Measurements from ENCODE around the gene REXO1. TPM values are rescaled to one million over a fixed set of nuclear protein-coding genes. Genes with fewer than 3 reads are reported as not detected.

Gene REXO1
- total RNA-seq, 4 donors from 2014 or later, result 36.0 to 95.0 (median 56.3) TPM

DNA sequence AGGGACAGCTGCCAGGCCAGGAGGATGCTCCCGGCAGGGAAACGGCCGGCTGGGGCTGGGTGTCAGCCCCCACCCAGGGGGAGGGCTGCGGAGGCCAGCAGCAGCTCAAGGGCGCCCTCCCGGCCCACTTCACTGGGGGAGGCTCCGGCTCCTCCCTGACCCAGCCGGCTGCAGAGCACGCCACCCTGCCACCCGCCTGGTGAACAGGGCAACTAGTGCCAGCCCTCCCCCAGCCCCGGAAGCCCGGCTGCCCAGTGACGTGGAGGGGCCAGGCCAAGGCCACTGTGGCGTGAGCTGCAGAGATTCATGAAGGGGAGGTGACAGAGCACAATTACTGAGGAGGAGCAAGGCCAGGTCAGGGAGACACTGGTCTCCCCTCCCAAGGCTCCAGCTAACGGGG is 14.7 kb downstream of the REXO1 start:
- peaks cover 9 to 33% (median 21%) of the 10 kb centered on the region in 4 donors for H3K4me1 ChIP-seq
- H3K36me3 ChIP-seq, result no peaks in the 10 kb centered on the region
- H3K9me3 ChIP-seq, result no peaks in the 10 kb centered on the region
- no peaks in the 10 kb centered on the region for H3K27me3 ChIP-seq
- no peak overlapping the region for H3K27ac ChIP-seq
- intact Hi-C loops (cut with DNase I; ENCODE audit: low total_unique reads), result no loop called here
- DNase-seq, result no peak
- H3K4me3 ChIP-seq, result no peak overlapping the region
- WGBS, 2 donors (ENCODE audit: low coverage in 1 of 2), result 92% methylated on average over 9 of the region's 15 CpGs; no CpG with 5 or more reads in 1 of the 2 donors
- TF ChIP-seq EP300 (IDR thresholded peaks at IDR 0.05; ENCODE audit: low read depth) (no peak), POLR2A (IDR thresholded peaks at IDR 0.05) (no peak), POLR2AphosphoS5 (IDR thresholded peaks at IDR 0.05) (no peak)
- TF ChIP-seq, protein P1, sequence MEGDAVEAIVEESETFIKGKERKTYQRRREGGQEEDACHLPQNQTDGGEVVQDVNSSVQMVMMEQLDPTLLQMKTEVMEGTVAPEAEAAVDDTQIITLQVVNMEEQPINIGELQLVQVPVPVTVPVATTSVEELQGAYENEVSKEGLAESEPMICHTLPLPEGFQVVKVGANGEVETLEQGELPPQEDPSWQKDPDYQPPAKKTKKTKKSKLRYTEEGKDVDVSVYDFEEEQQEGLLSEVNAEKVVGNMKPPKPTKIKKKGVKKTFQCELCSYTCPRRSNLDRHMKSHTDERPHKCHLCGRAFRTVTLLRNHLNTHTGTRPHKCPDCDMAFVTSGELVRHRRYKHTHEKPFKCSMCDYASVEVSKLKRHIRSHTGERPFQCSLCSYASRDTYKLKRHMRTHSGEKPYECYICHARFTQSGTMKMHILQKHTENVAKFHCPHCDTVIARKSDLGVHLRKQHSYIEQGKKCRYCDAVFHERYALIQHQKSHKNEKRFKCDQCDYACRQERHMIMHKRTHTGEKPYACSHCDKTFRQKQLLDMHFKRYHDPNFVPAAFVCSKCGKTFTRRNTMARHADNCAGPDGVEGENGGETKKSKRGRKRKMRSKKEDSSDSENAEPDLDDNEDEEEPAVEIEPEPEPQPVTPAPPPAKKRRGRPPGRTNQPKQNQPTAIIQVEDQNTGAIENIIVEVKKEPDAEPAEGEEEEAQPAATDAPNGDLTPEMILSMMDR (IDR thresholded peaks at IDR 0.05), result no peak
- in situ Hi-C loops (cut with MboI; ENCODE audit: low pct_ligation_motif_present in 1 of 4, low pct_unique_long_range_greater_than_20kb in 1 of 4, low sequenced_read_pairs in 3 of 4), result no loop called here

- intact Hi-C loops (cut with DNase I; ENCODE audit: low total_unique reads), result no loop called here
- peaks cover 0 to 10% (median 2%) of the 10 kb centered on the region in 4 donors for H3K36me3 ChIP-seq
Observed at GRCh38 chr19:1832046-1832663, 16.1 kb downstream of the REXO1 start.

DNA sequence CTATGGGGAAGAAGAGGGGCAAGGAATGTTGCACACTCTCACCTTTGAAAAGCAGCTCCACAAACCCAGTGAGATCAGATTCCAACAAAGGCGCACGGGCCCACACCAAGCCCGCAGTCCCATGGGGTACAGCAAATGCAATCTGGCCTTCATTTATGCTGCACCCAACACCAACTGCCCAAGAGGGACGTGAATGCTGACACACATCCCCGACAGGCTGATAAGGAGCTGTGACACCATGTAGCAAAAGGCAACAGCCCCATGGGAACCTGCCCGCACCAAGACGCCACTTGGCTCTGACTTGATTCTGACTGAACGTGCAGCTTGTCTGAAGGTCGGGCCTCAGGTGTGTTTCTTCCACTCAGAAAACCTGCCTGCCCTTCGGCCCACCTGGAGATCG is 17.3 kb downstream of the REXO1 start:
- Histone ChIP-seq H3K27me3 (no peaks in the 10 kb centered on the region), H3K36me3 (peaks cover 0 to 10% (median 4%) of the 10 kb centered on the region in 4 donors), H3K4me3 (no peak overlapping the region), H3K9me3 (no peaks in the 10 kb centered on the region), H3K27ac (no peak overlapping the region), H3K4me1 (peaks cover 0 to 24% (median 9%) of the 10 kb centered on the region in 4 donors)
- no peak for DNase-seq
- WGBS, 2 donors (ENCODE audit: low coverage in 1 of 2), result 91% methylated on average over 11 of the region's 11 CpGs; no CpG with 5 or more reads in 1 of the 2 donors
- TF ChIP-seq POLR2AphosphoS5 (IDR thresholded peaks at IDR 0.05) (no peak), POLR2A (IDR thresholded peaks at IDR 0.05) (no peak), EP300 (IDR thresholded peaks at IDR 0.05; ENCODE audit: low read depth) (no peak)
- TF ChIP-seq, protein P1 (IDR thresholded peaks at IDR 0.05), result no peak
- in situ Hi-C loops (cut with MboI; ENCODE audit: low pct_ligation_motif_present in 1 of 4, low pct_unique_long_range_greater_than_20kb in 1 of 4, low sequenced_read_pairs in 3 of 4) (no loop called here), intact Hi-C loops (cut with DNase I; ENCODE audit: low total_unique reads) (no loop called here)

More at GRCh38 chr19:1832046-1832663, 16.1 kb downstream of the REXO1 start:
- TF ChIP-seq, protein P1 (IDR thresholded peaks at IDR 0.05), result no peak
- TF ChIP-seq EP300 (IDR thresholded peaks at IDR 0.05; ENCODE audit: low read depth) (no peak), POLR2AphosphoS5 (IDR thresholded peaks at IDR 0.05) (no peak), POLR2A (IDR thresholded peaks at IDR 0.05) (no peak)
- no peak overlapping the region for H3K27ac ChIP-seq
- no peaks in the 10 kb centered on the region for H3K9me3 ChIP-seq
- DNase-seq, result no peak
- in situ Hi-C loops (cut with MboI; ENCODE audit: low pct_ligation_motif_present in 1 of 4, low pct_unique_long_range_greater_than_20kb in 1 of 4, low sequenced_read_pairs in 3 of 4), result no loop called here
- WGBS, 2 donors (ENCODE audit: low coverage in 1 of 2), result 91 to 94% methylated on average over 6 to 26 of the region's 26 CpGs
- no peak overlapping the region for H3K4me3 ChIP-seq
- H3K27me3 ChIP-seq, result no peaks in the 10 kb centered on the region
- H3K4me1 ChIP-seq, result peaks cover 2 to 19% (median 8%) of the 10 kb centered on the region in 4 donors

DNA sequence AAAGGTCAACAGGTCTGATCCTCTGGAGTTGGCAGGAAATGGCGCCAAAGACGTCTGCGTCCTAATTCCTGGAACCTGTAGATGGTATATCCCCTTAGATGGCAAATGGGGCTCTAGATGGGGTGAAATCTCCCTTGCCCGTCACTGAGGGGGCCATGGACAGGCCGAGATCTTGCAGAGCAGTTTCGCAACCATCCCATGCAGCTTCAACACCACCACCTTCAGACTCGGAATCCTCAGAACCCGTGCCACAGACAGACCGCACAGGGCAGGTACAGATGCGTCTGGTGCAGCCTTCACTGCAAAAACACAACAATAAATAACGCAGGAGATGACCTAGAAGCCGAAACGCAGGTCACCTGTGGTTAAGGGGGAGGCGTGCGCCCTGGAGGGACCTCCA is 17.7 kb downstream of the REXO1 start:
- no peaks in the 10 kb centered on the region for H3K9me3 ChIP-seq
- intact Hi-C loops (cut with DNase I; ENCODE audit: low total_unique reads), result no loop called here
- DNase-seq, result no peak
- H3K4me3 ChIP-seq, result no peak overlapping the region
- 96% methylated on average over 13 of the region's 15 CpGs; no CpG with 5 or more reads in 1 of the 2 donors for WGBS, 2 donors (ENCODE audit: low coverage in 1 of 2)
- no peaks in the 10 kb centered on the region for H3K27me3 ChIP-seq
- H3K4me1 ChIP-seq, result peaks cover 0 to 27% (median 10%) of the 10 kb centered on the region in 4 donors
- peaks cover 0 to 10% (median 4%) of the 10 kb centered on the region in 4 donors for H3K36me3 ChIP-seq
- no peak overlapping the region for H3K27ac ChIP-seq
- in situ Hi-C loops (cut with MboI; ENCODE audit: low pct_ligation_motif_present in 1 of 4, low pct_unique_long_range_greater_than_20kb in 1 of 4, low sequenced_read_pairs in 3 of 4), result no loop called here
- no peak for TF ChIP-seq POLR2AphosphoS5 (IDR thresholded peaks at IDR 0.05)
- TF ChIP-seq, protein P1 (IDR thresholded peaks at IDR 0.05), result no peak
- TF ChIP-seq POLR2A (IDR thresholded peaks at IDR 0.05), result no peak
- TF ChIP-seq EP300 (IDR thresholded peaks at IDR 0.05; ENCODE audit: low read depth), result no peak

Measured in transverse colon (tissue), 4 donors.